K562 (cell line): ENCODE data around the gene RUFY2. TPM values are rescaled to one million over a fixed set of nuclear protein-coding genes. Genes with fewer than 3 reads are reported as not detected.
A peak's percentile ranks its signal among the peaks of the same experiment; 100 is the strongest.

Source experiments
- HCFC1 ChIP-seq: IDR thresholded peaks from 2 replicates; pipeline ENCODE4 v1.6.1; 2012; ENCODE audit warnings: low read depth, low read length, improper control_type of control experiment
- MAX ChIP-seq: sonication (generic); formaldehyde crosslinking; IDR thresholded peaks from 2 replicates; pipeline ENCODE4 v1.9.0; 2022; ENCODE audit warnings: mild to moderate bottlenecking, missing genetic modification reagents
- MAZ ChIP-seq, 2 experiments: fragments of 450-650 bp in 1 of 2; sonication (generic) in 1 of 2; formaldehyde crosslinking; IDR thresholded peaks in 1 of 2; conservative IDR thresholded peaks in 1 of 2; 2 replicates each; pipeline versions ENCODE4 v1.4.0 to v1.5.0; 2020; ENCODE audit warnings: mild to moderate bottlenecking in 1 of 2, missing genetic modification reagents in 1 of 2
- SPI1 ChIP-seq: IDR thresholded peaks from 2 replicates; pipeline ENCODE4 v1.6.1; 2011; ENCODE audit warnings: low read depth, low read length, control low read depth, borderline replicate concordance
- TCF7L2 ChIP-seq: fragments of 150-350 bp; IDR thresholded peaks from 2 replicates; pipeline ENCODE4 v1.6.1; 2016; ENCODE audit warnings: low read depth, mild to moderate bottlenecking, low read length, moderate library complexity
- ZNF282 ChIP-seq: sonication (generic); formaldehyde crosslinking; IDR thresholded peaks from 2 replicates; pipeline ENCODE4 v1.8.1; 2023; ENCODE audit warnings: missing genetic modification reagents
- ZNF668 ChIP-seq: fragments of 250-450 bp; sonication (Bioruptor Pico); IDR thresholded peaks from 2 replicates; pipeline ENCODE4 v1.8.0; 2022; ENCODE audit warnings: mild to moderate bottlenecking, inconsistent platforms
- polyA plus RNA-seq, 8 experiments: library from polyadenylated mRNA; depleted of rRNA in 4 of 8; stranded (reverse) in 5 of 8; unstranded in 3 of 8; fragments of >200 nt; fragmentation: Nextera tagmentation in 2 of 8; fragmentation: Illumina TruSeq in 1 of 8; extraction: Ambion mirVana in 2 of 8; extraction: Trizol in 1 of 8; gene quantifications; 2 replicates each; pipeline versions ENCODE4 v1.2.1 to v1.2.3, GENCODE V29; 2011 to 2014; ENCODE audit warnings: inconsistent platforms in 1 of 8, missing spikeins in 1 of 8
- total RNA-seq, 7 experiments: library from RNA; depleted of rRNA in 6 of 7; stranded (reverse); fragments of >200 nt in 6 of 7; fragmentation: Illumina TruSeq in 2 of 7; extraction: Trizol in 2 of 7; gene quantifications; 2 replicates each; pipeline versions ENCODE4 v1.2.1 to v1.2.3, GENCODE V29; 2011 to 2021; ENCODE audit warnings: low replicate concordance in 1 of 7
- TF ChIP-seq, protein P1 (sequence below), 2 experiments: fragments of 450-650 bp; formaldehyde crosslinking in 1 of 2; IDR thresholded peaks; 2 replicates each; pipeline versions ENCODE4 v1.4.0 to v1.6.1; 2014 to 2020; ENCODE audit warnings: mild to moderate bottlenecking in 2 of 2, borderline replicate concordance in 1 of 2, low read depth in 1 of 2

The RUFY2 gene
- total and polyA plus RNA-seq, 9 of the 15 experiments (the other 6 are each of a cell fraction or from before 2014, with no cell fraction given): 3.7 to 20.1 (median 12.6) TPM

GRCh38 chr10:68331455-68332258 lies 75.4 kb downstream of the RUFY2 start, which contains the start of gene HNRNPH3 (continued):
- TF ChIP-seq HCFC1: peak; percentile 16; the same call in 1 of the 2 replicates
- TF ChIP-seq ZNF668 (CRISPR knock-in tag): no peak
- TF ChIP-seq MAX (CRISPR knock-in tag): peak; percentile 95
- peak; percentile 90 to 98 for TF ChIP-seq MAZ (CRISPR knock-in tag; conservative IDR thresholded peaks at IDR 0.05 in 1 of 2, IDR thresholded peaks at IDR 0.05 in 1 of 2)
- peak; percentile 31; the same call in 1 of the 2 replicates for TF ChIP-seq TCF7L2
- TF ChIP-seq SPI1: peak; percentile 35; the same call in 1 of the 2 replicates
- TF ChIP-seq, protein P1, sequence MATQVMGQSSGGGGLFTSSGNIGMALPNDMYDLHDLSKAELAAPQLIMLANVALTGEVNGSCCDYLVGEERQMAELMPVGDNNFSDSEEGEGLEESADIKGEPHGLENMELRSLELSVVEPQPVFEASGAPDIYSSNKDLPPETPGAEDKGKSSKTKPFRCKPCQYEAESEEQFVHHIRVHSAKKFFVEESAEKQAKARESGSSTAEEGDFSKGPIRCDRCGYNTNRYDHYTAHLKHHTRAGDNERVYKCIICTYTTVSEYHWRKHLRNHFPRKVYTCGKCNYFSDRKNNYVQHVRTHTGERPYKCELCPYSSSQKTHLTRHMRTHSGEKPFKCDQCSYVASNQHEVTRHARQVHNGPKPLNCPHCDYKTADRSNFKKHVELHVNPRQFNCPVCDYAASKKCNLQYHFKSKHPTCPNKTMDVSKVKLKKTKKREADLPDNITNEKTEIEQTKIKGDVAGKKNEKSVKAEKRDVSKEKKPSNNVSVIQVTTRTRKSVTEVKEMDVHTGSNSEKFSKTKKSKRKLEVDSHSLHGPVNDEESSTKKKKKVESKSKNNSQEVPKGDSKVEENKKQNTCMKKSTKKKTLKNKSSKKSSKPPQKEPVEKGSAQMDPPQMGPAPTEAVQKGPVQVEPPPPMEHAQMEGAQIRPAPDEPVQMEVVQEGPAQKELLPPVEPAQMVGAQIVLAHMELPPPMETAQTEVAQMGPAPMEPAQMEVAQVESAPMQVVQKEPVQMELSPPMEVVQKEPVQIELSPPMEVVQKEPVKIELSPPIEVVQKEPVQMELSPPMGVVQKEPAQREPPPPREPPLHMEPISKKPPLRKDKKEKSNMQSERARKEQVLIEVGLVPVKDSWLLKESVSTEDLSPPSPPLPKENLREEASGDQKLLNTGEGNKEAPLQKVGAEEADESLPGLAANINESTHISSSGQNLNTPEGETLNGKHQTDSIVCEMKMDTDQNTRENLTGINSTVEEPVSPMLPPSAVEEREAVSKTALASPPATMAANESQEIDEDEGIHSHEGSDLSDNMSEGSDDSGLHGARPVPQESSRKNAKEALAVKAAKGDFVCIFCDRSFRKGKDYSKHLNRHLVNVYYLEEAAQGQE (IDR thresholded peaks at IDR 0.05; ENCODE audit: borderline replicate concordance): peak; percentile 47
- TF ChIP-seq, protein P1 (CRISPR knock-in tag; IDR thresholded peaks at IDR 0.05; ENCODE audit: low read depth): no peak; the same call in 1 of the 2 replicates
- TF ChIP-seq ZNF282 (CRISPR knock-in tag): peak; percentile 92; the same call in 1 of the 2 replicates
